SIG-M5 (cell line): ENCODE measurements around the gene YRDC.

Source experiments
- DNase-seq: peaks from one replicate; lab custom pipeline; 2025; lab: John Stamatoyannopoulos, UW

Gene YRDC

DNA sequence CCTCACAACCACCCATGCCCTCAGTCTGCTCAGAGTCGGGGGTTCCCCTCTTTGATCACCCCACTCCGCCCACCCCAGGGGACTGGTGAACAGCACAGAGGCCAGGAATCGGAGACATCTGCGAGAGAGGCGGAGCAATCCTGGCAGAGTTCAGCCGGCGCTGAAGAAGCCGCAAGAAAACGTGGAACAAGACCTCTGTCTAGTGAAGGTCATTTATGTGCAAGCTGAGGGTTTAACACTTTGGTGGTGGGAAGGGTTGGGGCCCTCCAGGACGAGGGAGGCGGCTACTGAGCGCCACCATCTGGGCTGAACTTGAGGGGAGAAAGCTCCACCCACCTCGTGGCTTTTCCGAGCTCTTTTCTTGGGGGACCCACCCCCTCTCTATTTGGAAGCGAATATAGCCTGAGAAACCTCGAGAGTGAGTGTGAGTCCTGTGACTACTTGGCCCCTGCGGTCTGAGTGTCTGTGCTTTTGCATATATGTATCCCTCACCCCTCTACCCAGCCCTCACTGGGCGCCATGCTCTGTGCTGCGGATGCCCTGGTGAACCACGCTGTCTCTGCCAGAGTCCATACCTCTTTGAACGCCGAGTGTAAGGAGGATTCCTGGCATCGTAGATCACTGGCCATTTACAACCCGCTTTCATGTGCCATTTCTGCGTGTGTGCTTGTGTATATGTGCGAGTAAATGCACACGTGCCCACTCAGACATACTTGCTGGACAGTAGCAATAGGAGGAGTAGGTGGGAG is 41.9 kb downstream of the YRDC start:
- no peak for DNase-seq

DNA sequence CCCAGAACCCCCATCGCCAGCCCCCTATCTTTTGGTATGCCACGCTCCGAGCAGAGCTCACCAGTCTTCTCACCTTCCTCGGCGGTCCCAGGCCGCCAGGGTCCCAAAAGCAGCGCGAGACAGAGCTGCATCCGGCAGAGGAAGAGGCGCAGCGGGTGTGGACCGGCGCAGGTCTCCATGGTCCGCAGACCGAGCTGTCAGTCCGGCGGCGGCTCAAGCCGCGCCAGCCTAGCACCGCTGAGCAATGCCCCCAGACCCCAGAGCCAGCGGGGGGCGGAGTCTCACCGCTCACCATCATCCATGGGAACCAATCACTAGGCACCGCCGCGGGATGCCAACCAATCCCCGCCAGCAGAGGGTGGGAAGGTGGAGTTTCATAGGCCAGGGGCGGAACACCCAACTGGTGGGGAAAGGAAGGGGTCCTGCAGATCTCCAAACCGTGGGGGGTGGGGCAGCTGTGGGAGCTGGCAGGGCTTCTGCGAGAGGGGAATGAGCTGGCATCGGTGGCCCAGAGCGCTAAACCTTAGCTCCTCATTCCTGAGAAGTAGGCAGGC is 43.0 kb downstream of the YRDC start, which contains the start of gene EPHA10:
TSS of gene EPHA10 (minus strand) at position 233 of the 554 bp plus-strand sequence. CDS start at position 179, 54 bp downstream.
- no peak for DNase-seq

- no peak for DNase-seq
Measured at GRCh38 chr1:37764414-37764825, 43.6 kb downstream of the YRDC start.

- DNase-seq = no peak
Measured at GRCh38 chr1:37763791-37764413, 44.1 kb downstream of the YRDC start.

GRCh38 chr1:37762516-37762915 is 45.5 kb downstream of the YRDC start:
- DNase-seq = no peak

- DNase-seq = no peak
Measured at GRCh38 chr1:37761416-37762095, 46.5 kb downstream of the YRDC start.

DNA sequence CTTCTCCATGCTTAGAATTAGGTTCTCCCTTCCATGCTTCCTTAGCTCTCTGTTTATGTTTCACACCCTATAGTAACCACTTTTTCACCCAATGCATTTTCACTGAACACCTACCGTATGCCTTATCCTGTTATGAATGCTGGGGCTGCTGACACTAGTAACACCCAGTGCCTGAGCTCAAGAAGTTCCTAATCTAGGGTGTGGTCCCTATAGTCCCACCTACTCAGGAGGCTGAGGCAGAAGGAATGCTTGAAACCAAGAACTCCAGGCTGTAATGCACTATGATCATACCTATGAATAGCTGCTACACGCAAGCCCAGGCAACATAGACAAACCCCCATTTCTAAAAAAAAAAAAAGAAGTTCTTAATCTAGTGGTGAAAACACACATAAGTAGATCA is 48.6 kb downstream of the YRDC start:
- no peak for DNase-seq

DNA sequence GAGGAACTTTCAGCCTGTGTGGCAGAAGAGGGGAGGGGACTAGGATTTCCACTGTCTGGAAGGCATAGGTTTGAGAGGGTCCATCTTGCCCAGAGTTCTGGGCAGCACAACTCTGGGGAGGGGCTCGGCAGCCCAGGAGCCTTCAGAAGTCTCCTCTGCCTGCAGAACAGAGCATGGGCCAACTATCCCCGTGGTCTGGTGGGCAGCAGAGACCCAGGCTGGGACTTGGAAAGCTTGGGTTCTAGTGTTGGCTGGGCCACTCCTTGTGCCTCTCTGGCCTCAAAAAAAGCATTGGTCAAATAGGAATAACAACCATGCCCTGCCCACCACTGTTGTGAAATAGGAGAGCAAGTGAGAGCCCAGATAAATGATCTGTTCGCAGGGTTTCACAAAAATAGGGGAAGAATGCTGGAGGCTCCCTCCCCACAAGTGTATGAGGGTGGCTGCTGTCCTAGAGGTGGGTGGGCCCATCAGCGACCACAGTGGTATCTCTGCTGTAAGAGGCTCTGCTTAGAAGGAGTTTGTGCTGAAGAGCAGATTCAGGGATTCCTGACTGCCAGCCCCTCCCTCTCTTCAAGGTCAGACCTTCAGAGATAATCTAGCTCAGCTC is 52.0 kb downstream of the YRDC start:
- no peak for DNase-seq

DNA sequence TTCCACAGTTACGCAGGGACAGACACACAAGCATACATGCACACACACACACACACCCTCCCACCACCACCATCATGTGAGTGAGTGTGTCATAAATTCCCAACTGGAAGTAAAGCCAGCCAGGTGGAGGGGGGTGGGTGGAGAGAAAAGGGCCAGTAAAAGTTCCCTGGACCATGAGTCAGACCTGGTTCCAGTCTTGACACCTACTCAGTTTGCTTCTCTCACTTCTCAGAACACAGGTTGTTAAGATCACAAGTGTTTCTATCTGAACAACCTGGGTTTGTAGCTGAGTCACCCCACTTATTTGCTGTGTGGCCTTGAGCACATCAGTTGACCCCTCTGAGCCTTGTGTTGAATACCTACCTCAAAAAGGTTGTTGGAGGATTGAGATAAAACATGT is 52.7 kb downstream of the YRDC start:
- no peak for DNase-seq

GRCh38 chr1:37753473-37754321 is 54.3 kb downstream of the YRDC start:
- no peak for DNase-seq
